ENCODE measurements around the gene C16orf78.

Gene C16orf78

GRCh38 chr16:49436181-49436580 lies 62.6 kb downstream of the C16orf78 start:
- no peak for DNase-seq

GRCh38 chr16:49437344-49437743 lies 63.7 kb downstream of the C16orf78 start:
- no peak for DNase-seq

GRCh38 chr16:49439050-49439449 lies 65.4 kb downstream of the C16orf78 start:
- DNase-seq, result no peak

- DNase-seq, result no peak
Observed at GRCh38 chr16:49439676-49440075, 66.1 kb downstream of the C16orf78 start.

GRCh38 chr16:49440156-49441065 lies 66.8 kb downstream of the C16orf78 start:
- DNase-seq, result no peak

- DNase-seq, result peak; percentile 69
Observed at GRCh38 chr16:49441366-49441780, 67.8 kb downstream of the C16orf78 start.

- DNase-seq, result no peak
Observed at GRCh38 chr16:49442805-49443204, 69.2 kb downstream of the C16orf78 start.

- DNase-seq, result no peak
Observed at GRCh38 chr16:49443576-49443975, 70.0 kb downstream of the C16orf78 start.

GRCh38 chr16:49446805-49447204 lies 73.2 kb downstream of the C16orf78 start:
- no peak for DNase-seq
